ENCODE data around the gene ZNF670.

GRCh38 chr1:247096112-247096511 is 17.5 kb upstream of the ZNF670 start:
- TF ChIP-seq CTCF (IDR thresholded peaks at IDR 0.05; ENCODE audit: low read depth, low read length) (no peak), EZH2phosphoT487 (IDR thresholded peaks at IDR 0.05; ENCODE audit: low read depth) (no peak)
